Memory B cell (primary cell): ENCODE data around the gene LDLRAD3.

ENCODE experiments used
- ATAC-seq: fragments of 150-1000 bp; cut with Tn5 transposase; 2 replicates; pipeline ENCODE4 v1.10.0; 2021; ENCODE audit warnings: low read depth, mild to moderate bottlenecking, moderate library complexity
- DNase-seq, 2 donors: peaks; one replicate each; pipeline ENCODE4 v3.0.0; 2022; ENCODE audit warnings: low spot score in 2 of 2
- H3K27ac Mint-ChIP-seq: one replicate; pipeline ENCODE4 v1.8.0; 2022; ENCODE audit warnings: mild to moderate bottlenecking, moderate library complexity, mixed read lengths
- H3K27me3 Mint-ChIP-seq: one replicate; pipeline ENCODE4 v1.8.0; 2022; ENCODE audit warnings: mixed read lengths
- H3K36me3 Mint-ChIP-seq: one replicate; pipeline ENCODE4 v1.8.0; 2022; ENCODE audit warnings: mild to moderate bottlenecking, mixed read lengths
- H3K4me1 Mint-ChIP-seq: one replicate; pipeline ENCODE4 v1.8.0; 2022; ENCODE audit warnings: mixed read lengths
- H3K4me3 Mint-ChIP-seq: one replicate; pipeline ENCODE4 v1.8.0; 2022; ENCODE audit warnings: mild to moderate bottlenecking, moderate library complexity, mixed read lengths
- H3K9me3 Mint-ChIP-seq: one replicate; pipeline ENCODE4 v1.8.0; 2022; ENCODE audit warnings: mixed read lengths

Gene LDLRAD3

GRCh38 chr11:36109590-36109849 lies 165.7 kb downstream of the LDLRAD3 start:
- peaks cover 7% of the 10 kb centered on the region for H3K27me3 Mint-ChIP-seq
- no peaks in the 10 kb centered on the region for H3K36me3 Mint-ChIP-seq
- H3K27ac Mint-ChIP-seq = no peak overlapping the region

GRCh38 chr11:36109850-36110606 lies 166.2 kb downstream of the LDLRAD3 start:
- Mint-ChIP-seq H3K36me3 (no peaks in the 10 kb centered on the region), H3K4me1 (no peaks in the 10 kb centered on the region), H3K9me3 (peaks cover 8% of the 10 kb centered on the region), H3K4me3 (no peak overlapping the region), H3K27me3 (peaks cover 6% of the 10 kb centered on the region), H3K27ac (no peak overlapping the region)
- no peak for DNase-seq
- ATAC-seq = no peak

More at GRCh38 chr11:36109590-36109849, 165.7 kb downstream of the LDLRAD3 start:
- Mint-ChIP-seq H3K4me3 (no peak overlapping the region), H3K9me3 (peaks cover 4% of the 10 kb centered on the region), H3K4me1 (no peaks in the 10 kb centered on the region)
- no peak for DNase-seq
- ATAC-seq = no peak

GRCh38 chr11:36110668-36111410 lies 167.0 kb downstream of the LDLRAD3 start:
- H3K36me3 Mint-ChIP-seq = no peaks in the 10 kb centered on the region
- peaks cover 8% of the 10 kb centered on the region for H3K9me3 Mint-ChIP-seq
- no peaks in the 10 kb centered on the region for H3K4me1 Mint-ChIP-seq
- DNase-seq = no peak
- no peak for ATAC-seq
- H3K27ac Mint-ChIP-seq = no peak overlapping the region
- H3K27me3 Mint-ChIP-seq = peaks cover 4% of the 10 kb centered on the region
- H3K4me3 Mint-ChIP-seq = no peak overlapping the region

- Mint-ChIP-seq H3K27ac (no peak overlapping the region), H3K36me3 (no peaks in the 10 kb centered on the region), H3K27me3 (peaks cover 5% of the 10 kb centered on the region), H3K9me3 (peaks cover 8% of the 10 kb centered on the region), H3K4me1 (no peaks in the 10 kb centered on the region), H3K4me3 (no peak overlapping the region)
- no peak for DNase-seq
- ATAC-seq = no peak
Observed at GRCh38 chr11:36114095-36114494, 170.2 kb downstream of the LDLRAD3 start.

- DNase-seq (no peak), ATAC-seq (no peak)
- Mint-ChIP-seq H3K27ac (no peak overlapping the region), H3K4me1 (no peaks in the 10 kb centered on the region), H3K4me3 (no peak overlapping the region), H3K9me3 (peaks cover 8% of the 10 kb centered on the region), H3K36me3 (no peaks in the 10 kb centered on the region), H3K27me3 (peaks cover 5% of the 10 kb centered on the region)
Observed at GRCh38 chr11:36115378-36115801, 171.5 kb downstream of the LDLRAD3 start.

- DNase-seq = no peak
- Mint-ChIP-seq H3K9me3 (peaks cover 8% of the 10 kb centered on the region), H3K27ac (no peak overlapping the region), H3K4me3 (no peak overlapping the region), H3K4me1 (no peaks in the 10 kb centered on the region), H3K27me3 (peaks cover 7% of the 10 kb centered on the region), H3K36me3 (no peaks in the 10 kb centered on the region)
- no peak for ATAC-seq
Observed at GRCh38 chr11:36116161-36116560, 172.3 kb downstream of the LDLRAD3 start.

- Mint-ChIP-seq H3K9me3 (peaks cover 5% of the 10 kb centered on the region), H3K27me3 (peaks cover 6% of the 10 kb centered on the region), H3K4me3 (no peak overlapping the region), H3K4me1 (no peaks in the 10 kb centered on the region), H3K36me3 (no peaks in the 10 kb centered on the region), H3K27ac (no peak overlapping the region)
- no peak for ATAC-seq
- DNase-seq = no peak
Observed at GRCh38 chr11:36118084-36118483, 174.2 kb downstream of the LDLRAD3 start.

- Mint-ChIP-seq H3K4me3 (no peak overlapping the region), H3K27ac (no peak overlapping the region), H3K9me3 (peaks cover 5% of the 10 kb centered on the region), H3K27me3 (peaks cover 6% of the 10 kb centered on the region), H3K36me3 (no peaks in the 10 kb centered on the region), H3K4me1 (no peaks in the 10 kb centered on the region)
- DNase-seq (no peak), ATAC-seq (no peak)
Observed at GRCh38 chr11:36119300-36119699, 175.4 kb downstream of the LDLRAD3 start.

- Mint-ChIP-seq H3K9me3 (no peaks in the 10 kb centered on the region), H3K27ac (no peak overlapping the region), H3K36me3 (no peaks in the 10 kb centered on the region), H3K4me1 (no peaks in the 10 kb centered on the region), H3K4me3 (no peak overlapping the region), H3K27me3 (peaks cover 9% of the 10 kb centered on the region)
- DNase-seq = no peak
- no peak for ATAC-seq
Observed at GRCh38 chr11:36121054-36121453, 177.2 kb downstream of the LDLRAD3 start.

- Mint-ChIP-seq H3K9me3 (no peaks in the 10 kb centered on the region), H3K4me3 (no peak overlapping the region), H3K4me1 (no peaks in the 10 kb centered on the region), H3K27me3 (peaks cover 11% of the 10 kb centered on the region), H3K27ac (no peak overlapping the region), H3K36me3 (no peaks in the 10 kb centered on the region)
- DNase-seq = no peak
- no peak for ATAC-seq
Observed at GRCh38 chr11:36122671-36123070, 178.8 kb downstream of the LDLRAD3 start.

- Mint-ChIP-seq H3K4me1 (no peaks in the 10 kb centered on the region), H3K4me3 (no peak overlapping the region), H3K27me3 (peaks cover 8% of the 10 kb centered on the region), H3K36me3 (no peaks in the 10 kb centered on the region), H3K27ac (no peak overlapping the region), H3K9me3 (no peaks in the 10 kb centered on the region)
- ATAC-seq (no peak), DNase-seq (no peak)
Observed at GRCh38 chr11:36123336-36124101, 179.7 kb downstream of the LDLRAD3 start.

GRCh38 chr11:36126678-36127077 lies 182.8 kb downstream of the LDLRAD3 start:
- Mint-ChIP-seq H3K9me3 (peaks cover 2% of the 10 kb centered on the region), H3K36me3 (no peaks in the 10 kb centered on the region), H3K4me1 (no peaks in the 10 kb centered on the region), H3K4me3 (no peak overlapping the region), H3K27me3 (peaks cover 15% of the 10 kb centered on the region), H3K27ac (no peak overlapping the region)
- no peak for ATAC-seq
- DNase-seq = no peak

- Mint-ChIP-seq H3K27ac (no peak overlapping the region), H3K4me3 (no peak overlapping the region), H3K4me1 (no peaks in the 10 kb centered on the region), H3K36me3 (no peaks in the 10 kb centered on the region), H3K9me3 (peaks cover 2% of the 10 kb centered on the region), H3K27me3 (peaks cover 15% of the 10 kb centered on the region)
- no peak for ATAC-seq
- no peak for DNase-seq
Observed at GRCh38 chr11:36127550-36127949, 183.7 kb downstream of the LDLRAD3 start.

GRCh38 chr11:36129955-36130354 lies 186.1 kb downstream of the LDLRAD3 start:
- no peak for ATAC-seq
- no peaks in the 10 kb centered on the region for H3K36me3 Mint-ChIP-seq
- H3K4me3 Mint-ChIP-seq = no peak overlapping the region
- no peak for DNase-seq
- H3K27ac Mint-ChIP-seq = no peak overlapping the region
- peaks cover 15% of the 10 kb centered on the region for H3K27me3 Mint-ChIP-seq
- H3K9me3 Mint-ChIP-seq = peaks cover 2% of the 10 kb centered on the region
- no peaks in the 10 kb centered on the region for H3K4me1 Mint-ChIP-seq
